ENCODE measurements around the gene THRA. TPM values are rescaled to one million over a fixed set of nuclear protein-coding genes. Genes with fewer than 3 reads are reported as not detected.
A peak's percentile ranks its signal among the peaks of the same experiment; 100 is the strongest.

THRA gene
- total RNA-seq, 2 donors from 2014 or later = 35.2 to 79.8 TPM

GRCh38 chr17:40026816-40027613 lies 35.8 kb upstream of the THRA start:
- intact Hi-C loops (cut with DNase I) = loop anchor here (5.0 kb wide), 2 partner anchors 50 to 150 kb away; partner anchors contain the start of gene RAPGEFL1
- H3K4me3 ChIP-seq = no peak overlapping the region
- H3K27me3 ChIP-seq (replicated peaks; ENCODE audit: insufficient read depth) = no peaks in the 10 kb centered on the region
- TF ChIP-seq POLR2A (IDR thresholded peaks at IDR 0.05) = no peak
- TF ChIP-seq CTCF (IDR thresholded peaks at IDR 0.05) = peak; percentile 89 to 93 (median 91)
- peak; percentile 55 for TF ChIP-seq POLR2AphosphoS5 (IDR thresholded peaks at IDR 0.05)
- peak; percentile 82 for DNase-seq (ENCODE audit: low spot score)
- H3K27ac ChIP-seq = peak overlapping the region; percentile 5 to 52
- peaks cover 20% of the 10 kb centered on the region for H3K4me1 ChIP-seq (replicated peaks)
- 28% methylated on average over 32 of the region's 33 CpGs for WGBS
- H3K36me3 ChIP-seq = peaks cover 5 to 11% of the 10 kb centered on the region in 2 donors
- no peaks in the 10 kb centered on the region for H3K9me3 ChIP-seq

GRCh38 chr17:40027614-40028012 lies 35.2 kb upstream of the THRA start:
- intact Hi-C loops (cut with DNase I) = loop anchor here (5.0 kb wide), 2 partner anchors 50 to 150 kb away; partner anchors contain the start of gene RAPGEFL1
- TF ChIP-seq CTCF (IDR thresholded peaks at IDR 0.05) (no peak), POLR2A (IDR thresholded peaks at IDR 0.05) (no peak), POLR2AphosphoS5 (IDR thresholded peaks at IDR 0.05) (no peak)
- no peak overlapping the region for H3K27ac ChIP-seq

GRCh38 chr17:40028595-40028994 lies 34.2 kb upstream of the THRA start:
- peaks cover 14% of the 10 kb centered on the region for H3K4me1 ChIP-seq (replicated peaks)
- intact Hi-C loops (cut with DNase I) = loop anchor here (5.0 kb wide), 2 partner anchors 49 to 149 kb away; partner anchors contain the start of gene RAPGEFL1
- H3K36me3 ChIP-seq = peaks cover 5 to 18% of the 10 kb centered on the region in 2 donors
- no peak for TF ChIP-seq POLR2AphosphoS5 (IDR thresholded peaks at IDR 0.05)
- no peak for TF ChIP-seq CTCF (IDR thresholded peaks at IDR 0.05)
- no peak for TF ChIP-seq POLR2A (IDR thresholded peaks at IDR 0.05)
- H3K9me3 ChIP-seq = no peaks in the 10 kb centered on the region
- no peak overlapping the region for H3K27ac ChIP-seq
- H3K27me3 ChIP-seq (replicated peaks; ENCODE audit: insufficient read depth) = no peaks in the 10 kb centered on the region
- 90% methylated on average over 13 of the region's 13 CpGs for WGBS
- DNase-seq (ENCODE audit: low spot score) = no peak
- H3K4me3 ChIP-seq = no peak overlapping the region

More at GRCh38 chr17:40027614-40028012, 35.2 kb upstream of the THRA start:
- WGBS = 78% methylated on average over 5 of the region's 5 CpGs
- Histone ChIP-seq H3K4me3 (no peak overlapping the region), H3K4me1 (replicated peaks) (peaks cover 20% of the 10 kb centered on the region), H3K27me3 (replicated peaks; ENCODE audit: insufficient read depth) (no peaks in the 10 kb centered on the region), H3K36me3 (peaks cover 5 to 12% of the 10 kb centered on the region in 2 donors), H3K9me3 (no peaks in the 10 kb centered on the region)
- no peak for DNase-seq (ENCODE audit: low spot score)

- H3K4me3 ChIP-seq = no peak overlapping the region
- H3K36me3 ChIP-seq = peaks cover 5 to 18% of the 10 kb centered on the region in 2 donors
- no peak for DNase-seq (ENCODE audit: low spot score)
- no peaks in the 10 kb centered on the region for H3K9me3 ChIP-seq
- no peak overlapping the region for H3K27ac ChIP-seq
- 97% methylated on average over 11 of the region's 11 CpGs for WGBS
- TF ChIP-seq POLR2A (IDR thresholded peaks at IDR 0.05) = no peak
- TF ChIP-seq CTCF (IDR thresholded peaks at IDR 0.05) = no peak
- no peak for TF ChIP-seq POLR2AphosphoS5 (IDR thresholded peaks at IDR 0.05)
- H3K4me1 ChIP-seq (replicated peaks) = peaks cover 3% of the 10 kb centered on the region
- no peaks in the 10 kb centered on the region for H3K27me3 ChIP-seq (replicated peaks; ENCODE audit: insufficient read depth)
- intact Hi-C loops (cut with DNase I) = no loop called here
Observed at GRCh38 chr17:40031706-40032105, 31.1 kb upstream of the THRA start.
